Keratinocyte (primary cell): ENCODE results near the gene CEACAM3.
"Not testable (repeated sequence)": the region's sequence is repeated elsewhere in the genome, so short reads cannot be mapped to it uniquely, and the experiment has no call there.

ENCODE experiments used
- EZH2 ChIP-seq: IDR thresholded peaks from one replicate; pipeline ENCODE4 v1.6.1; 2012; ENCODE audit warnings: inconsistent platforms, mild to moderate bottlenecking, low read length, moderate library complexity
- TF ChIP-seq, protein P1 (sequence below), 3 experiments: IDR thresholded peaks in 1 of 3; conservative IDR thresholded peaks in 1 of 3; optimal IDR thresholded peaks in 1 of 3; 2 replicates in 2 of 3; 3 replicates in 1 of 3; pipeline versions ENCODE3 to v1.5.1; 2011; ENCODE audit warnings: low read length in 3 of 3, mild to moderate bottlenecking in 3 of 3, moderate library complexity in 2 of 3, control low read depth in 1 of 3, inconsistent platforms in 1 of 3; ENCODE audit not compliant: insufficient read depth in 2 of 3; ENCODE audit errors: extremely low read depth in 1 of 3

DNA sequence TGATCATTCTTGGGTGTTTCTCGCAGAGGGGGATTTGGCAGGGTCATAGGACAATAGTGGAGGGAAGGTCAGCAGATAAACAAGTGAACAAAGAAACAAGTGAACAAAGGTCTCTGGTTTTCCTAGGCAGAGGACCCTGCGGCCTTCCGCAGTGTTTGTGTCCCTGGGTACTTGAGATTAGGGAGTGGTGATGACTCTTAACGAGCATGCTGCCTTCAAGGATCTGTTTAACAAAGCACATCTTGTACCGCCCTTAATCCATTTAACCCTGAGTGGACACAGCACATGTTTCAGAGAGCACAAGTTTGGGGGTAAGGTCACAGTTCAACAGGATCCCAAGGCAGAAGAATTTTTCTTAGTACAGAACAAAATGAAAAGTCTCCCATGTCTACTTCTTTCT, 28.3 kb upstream of the CEACAM3 start:
- TF ChIP-seq, protein P1, sequence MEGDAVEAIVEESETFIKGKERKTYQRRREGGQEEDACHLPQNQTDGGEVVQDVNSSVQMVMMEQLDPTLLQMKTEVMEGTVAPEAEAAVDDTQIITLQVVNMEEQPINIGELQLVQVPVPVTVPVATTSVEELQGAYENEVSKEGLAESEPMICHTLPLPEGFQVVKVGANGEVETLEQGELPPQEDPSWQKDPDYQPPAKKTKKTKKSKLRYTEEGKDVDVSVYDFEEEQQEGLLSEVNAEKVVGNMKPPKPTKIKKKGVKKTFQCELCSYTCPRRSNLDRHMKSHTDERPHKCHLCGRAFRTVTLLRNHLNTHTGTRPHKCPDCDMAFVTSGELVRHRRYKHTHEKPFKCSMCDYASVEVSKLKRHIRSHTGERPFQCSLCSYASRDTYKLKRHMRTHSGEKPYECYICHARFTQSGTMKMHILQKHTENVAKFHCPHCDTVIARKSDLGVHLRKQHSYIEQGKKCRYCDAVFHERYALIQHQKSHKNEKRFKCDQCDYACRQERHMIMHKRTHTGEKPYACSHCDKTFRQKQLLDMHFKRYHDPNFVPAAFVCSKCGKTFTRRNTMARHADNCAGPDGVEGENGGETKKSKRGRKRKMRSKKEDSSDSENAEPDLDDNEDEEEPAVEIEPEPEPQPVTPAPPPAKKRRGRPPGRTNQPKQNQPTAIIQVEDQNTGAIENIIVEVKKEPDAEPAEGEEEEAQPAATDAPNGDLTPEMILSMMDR (optimal IDR thresholded peaks at IDR 0.05 in 1 of 3, IDR thresholded peaks at IDR 0.05 in 1 of 3, conservative IDR thresholded peaks at IDR 0.05 in 1 of 3; ENCODE audit: extremely low read depth in 1 of 3, insufficient read depth in 2 of 3, low read length in 3 of 3), result not testable (repeated sequence)
- TF ChIP-seq EZH2, result not testable (repeated sequence)
